Calu3 (cell line): ENCODE data around the gene TRABD2B. TPM values are rescaled to one million over a fixed set of nuclear protein-coding genes. Genes with fewer than 3 reads are reported as not detected.

Experiments used
- BruUV-seq: library from RNA; stranded (reverse); fragments of 400-500 nt; replicated peaks from 2 replicates; lab custom pipeline; 2021; lab: Mats Ljungman, UMichigan
- CTCF ChIA-PET: fragments of 300-600 bp; sonication (Branson Sonifier 250); formaldehyde crosslinking; loops from one replicate; lab custom pipeline; 2022; ENCODE audit warnings: antibody characterized with exemption; lab: Charles Lee
- DNase-seq: peaks from one replicate; pipeline ENCODE4 v3.0.0; 2022
- H3K27ac Mint-ChIP-seq: one replicate; pipeline ENCODE4 v1.8.0; 2022; ENCODE audit warnings: mixed read lengths; ENCODE audit not compliant: unreplicated experiment
- H3K27me3 Mint-ChIP-seq: one replicate; pipeline ENCODE4 v1.8.0; 2022; ENCODE audit warnings: mixed read lengths; ENCODE audit not compliant: unreplicated experiment
- H3K36me3 Mint-ChIP-seq: one replicate; pipeline ENCODE4 v1.8.0; 2022; ENCODE audit warnings: mild to moderate bottlenecking, moderate library complexity, mixed read lengths; ENCODE audit not compliant: insufficient read depth, unreplicated experiment
- H3K4me1 Mint-ChIP-seq: one replicate; pipeline ENCODE4 v1.8.0; 2022; ENCODE audit warnings: mild to moderate bottlenecking, low read depth, mixed read lengths; ENCODE audit not compliant: unreplicated experiment
- H3K4me3 Mint-ChIP-seq: one replicate; pipeline ENCODE4 v1.8.0; 2022; ENCODE audit warnings: mild to moderate bottlenecking, low read depth, moderate library complexity, mixed read lengths; ENCODE audit not compliant: unreplicated experiment
- H3K9me3 Mint-ChIP-seq: one replicate; pipeline ENCODE4 v1.8.0; 2022; ENCODE audit warnings: low read depth, mixed read lengths; ENCODE audit not compliant: unreplicated experiment
- intact Hi-C: fragments of 100-400 bp; cut with micrococcal nuclease; formaldehyde crosslinking; loops from one replicate; pipeline ENCODE4 v1.10.0; 2022; ENCODE audit not compliant: unreplicated experiment
- total RNA-seq: library from RNA; stranded (reverse); gene quantifications from 2 replicates; pipeline ENCODE4 v1.2.3, GENCODE V29; 2022
- TF ChIP-seq, protein P1 (sequence below): fragments of 200-600 bp; IDR thresholded peaks from one replicate; pipeline ENCODE4 v1.8.0; 2022; ENCODE audit warnings: antibody characterized with exemption; ENCODE audit not compliant: unreplicated experiment

TRABD2B gene
- total RNA-seq, 1 experiment from 2014 or later: 0.42 TPM

DNA sequence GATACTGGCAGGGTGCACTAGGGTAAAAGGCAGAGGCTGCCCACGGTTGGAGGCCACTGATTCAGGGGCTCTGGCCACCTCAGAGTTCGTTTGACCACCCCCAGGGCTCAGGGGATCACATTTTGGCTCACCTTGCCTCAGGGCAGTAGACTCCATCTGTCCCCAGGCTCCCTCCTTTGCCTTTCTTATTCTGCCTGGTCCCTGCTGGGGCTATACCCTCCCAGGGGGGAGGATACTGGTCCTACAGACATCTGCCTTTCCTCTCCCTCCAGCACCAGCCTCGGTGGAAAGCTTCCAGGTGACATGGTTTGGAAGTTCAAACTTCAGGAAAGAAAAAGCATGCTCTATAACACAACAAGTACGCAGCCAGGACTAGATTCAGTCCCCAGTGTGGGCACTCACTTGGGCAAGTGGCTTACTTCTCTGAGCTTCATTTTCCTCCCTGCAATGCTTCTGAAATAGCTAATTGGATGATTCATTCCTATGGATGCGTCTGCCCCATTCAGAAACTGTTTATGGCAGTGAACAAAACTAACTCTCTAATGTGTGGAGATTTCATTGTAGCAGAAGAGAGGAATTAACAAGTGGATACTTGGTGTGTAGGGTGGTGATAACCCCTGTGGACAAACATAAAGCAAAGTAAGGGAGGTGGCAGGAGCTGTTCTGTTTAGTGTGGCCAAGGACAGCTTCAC, 154.8 kb downstream of the TRABD2B start:
- H3K27me3 Mint-ChIP-seq: peaks cover 20% of the 10 kb centered on the region
- no peaks in the 10 kb centered on the region for H3K9me3 Mint-ChIP-seq
- no peak overlapping the region for H3K4me3 Mint-ChIP-seq
- no peaks in the 10 kb centered on the region for H3K36me3 Mint-ChIP-seq
- intact Hi-C loops: no loop called here
- no peak for DNase-seq
- H3K27ac Mint-ChIP-seq: no peak overlapping the region
- BruUV-seq: no TSS peak
- TF ChIP-seq, protein P1, sequence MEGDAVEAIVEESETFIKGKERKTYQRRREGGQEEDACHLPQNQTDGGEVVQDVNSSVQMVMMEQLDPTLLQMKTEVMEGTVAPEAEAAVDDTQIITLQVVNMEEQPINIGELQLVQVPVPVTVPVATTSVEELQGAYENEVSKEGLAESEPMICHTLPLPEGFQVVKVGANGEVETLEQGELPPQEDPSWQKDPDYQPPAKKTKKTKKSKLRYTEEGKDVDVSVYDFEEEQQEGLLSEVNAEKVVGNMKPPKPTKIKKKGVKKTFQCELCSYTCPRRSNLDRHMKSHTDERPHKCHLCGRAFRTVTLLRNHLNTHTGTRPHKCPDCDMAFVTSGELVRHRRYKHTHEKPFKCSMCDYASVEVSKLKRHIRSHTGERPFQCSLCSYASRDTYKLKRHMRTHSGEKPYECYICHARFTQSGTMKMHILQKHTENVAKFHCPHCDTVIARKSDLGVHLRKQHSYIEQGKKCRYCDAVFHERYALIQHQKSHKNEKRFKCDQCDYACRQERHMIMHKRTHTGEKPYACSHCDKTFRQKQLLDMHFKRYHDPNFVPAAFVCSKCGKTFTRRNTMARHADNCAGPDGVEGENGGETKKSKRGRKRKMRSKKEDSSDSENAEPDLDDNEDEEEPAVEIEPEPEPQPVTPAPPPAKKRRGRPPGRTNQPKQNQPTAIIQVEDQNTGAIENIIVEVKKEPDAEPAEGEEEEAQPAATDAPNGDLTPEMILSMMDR: no peak
- H3K4me1 Mint-ChIP-seq: no peaks in the 10 kb centered on the region
- CTCF ChIA-PET: interaction anchor here (1.4 kb wide), 1 partner anchor 31 kb away, joined by 3 read pairs; no protein-coding TSS in a partner anchor

DNA sequence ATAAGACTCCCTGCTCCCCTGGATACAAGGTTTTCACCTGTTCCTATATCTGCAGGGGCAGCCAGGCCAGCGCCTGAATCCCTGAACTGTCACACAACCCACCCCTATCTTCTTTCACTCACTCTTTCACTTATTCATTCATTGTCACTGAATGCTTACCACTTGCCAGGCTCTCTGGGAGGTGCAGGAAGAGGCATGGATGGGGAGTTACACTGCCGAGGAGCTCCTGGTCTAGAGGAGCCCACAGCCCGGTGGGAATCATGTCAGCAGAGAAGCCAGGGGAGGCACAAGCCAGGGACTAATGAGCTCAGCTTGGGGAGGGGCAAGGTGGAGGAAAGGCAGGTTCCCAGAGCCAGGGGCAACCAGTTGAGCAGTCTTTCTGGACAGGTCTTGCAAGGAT, 155.8 kb downstream of the TRABD2B start:
- Mint-ChIP-seq H3K9me3 (no peaks in the 10 kb centered on the region), H3K36me3 (no peaks in the 10 kb centered on the region), H3K27me3 (peaks cover 20% of the 10 kb centered on the region), H3K27ac (no peak overlapping the region), H3K4me3 (no peak overlapping the region), H3K4me1 (no peaks in the 10 kb centered on the region)
- no TSS peak for BruUV-seq
- DNase-seq: no peak
- CTCF ChIA-PET: interaction anchor here (1.4 kb wide), 1 partner anchor 32 kb away, joined by 3 read pairs; no protein-coding TSS in a partner anchor
- intact Hi-C loops: no loop called here
- TF ChIP-seq, protein P1: no peak

DNA sequence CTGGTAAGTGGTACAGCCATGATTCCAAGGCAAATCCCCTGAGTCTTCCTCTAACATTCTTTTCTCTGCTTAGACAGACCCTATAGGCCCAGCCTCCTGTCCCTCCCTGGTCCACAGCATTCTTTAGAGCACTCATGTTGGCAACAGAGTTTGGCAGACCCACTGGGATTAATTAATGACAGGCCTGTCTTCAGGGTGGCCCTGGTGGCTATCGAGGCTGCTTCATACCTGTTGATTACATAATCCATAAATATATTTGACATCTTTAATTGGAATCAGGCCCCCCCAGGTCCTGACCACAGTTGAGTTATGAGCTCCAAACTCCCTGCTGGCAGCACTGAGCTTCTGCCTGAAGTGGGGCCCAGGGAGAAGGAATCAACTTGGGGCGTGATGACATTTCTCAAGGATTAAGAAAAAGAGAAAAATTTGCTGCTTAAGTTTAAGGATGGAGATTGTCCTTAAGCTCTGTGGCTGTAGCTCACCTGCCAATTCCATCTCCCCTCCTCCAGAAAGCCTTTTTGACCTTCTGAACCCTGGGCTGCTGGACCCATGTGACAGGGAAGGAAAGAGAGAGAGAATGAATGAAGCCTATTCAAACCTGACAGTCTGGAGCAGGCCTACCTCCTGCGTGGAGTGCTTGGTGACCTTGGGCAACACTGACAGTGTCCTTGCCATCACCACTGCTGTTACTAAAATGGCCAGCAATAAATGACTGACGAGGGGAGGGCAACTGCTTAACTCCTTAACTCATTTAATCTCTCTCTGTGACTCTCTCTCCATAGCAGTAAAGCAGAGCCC, 156.6 kb downstream of the TRABD2B start:
- Mint-ChIP-seq H3K4me1 (no peaks in the 10 kb centered on the region), H3K9me3 (peaks cover 2% of the 10 kb centered on the region), H3K36me3 (no peaks in the 10 kb centered on the region), H3K27ac (no peak overlapping the region), H3K27me3 (peaks cover 20% of the 10 kb centered on the region), H3K4me3 (no peak overlapping the region)
- TF ChIP-seq, protein P1: no peak
- no peak for DNase-seq
- intact Hi-C loops: no loop called here
- no TSS peak for BruUV-seq
- CTCF ChIA-PET: no interaction called here

DNA sequence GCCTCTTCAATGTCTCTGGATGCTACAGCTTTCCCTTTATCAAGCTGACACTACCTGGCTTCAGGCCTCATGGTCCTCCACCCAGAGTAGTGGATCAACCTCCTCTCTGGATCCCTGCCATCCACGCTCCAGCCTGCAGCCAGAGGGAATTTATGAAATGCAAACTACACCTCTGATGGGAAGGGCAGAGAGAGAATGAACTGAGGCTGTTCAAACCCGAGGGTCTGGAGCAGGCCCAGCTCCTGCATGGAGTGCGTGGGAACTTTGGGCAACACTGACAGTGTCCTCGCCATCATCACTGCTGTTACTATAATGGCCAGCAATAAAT, 157.8 kb downstream of the TRABD2B start:
- Mint-ChIP-seq H3K27ac (no peak overlapping the region), H3K4me1 (no peaks in the 10 kb centered on the region), H3K36me3 (no peaks in the 10 kb centered on the region), H3K9me3 (peaks cover 3% of the 10 kb centered on the region), H3K4me3 (no peak overlapping the region), H3K27me3 (peaks cover 20% of the 10 kb centered on the region)
- TF ChIP-seq, protein P1: no peak
- CTCF ChIA-PET: interaction anchor here (0.6 kb wide), 1 partner anchor 162 kb away, joined by 4 read pairs; no protein-coding TSS in a partner anchor
- intact Hi-C loops: no loop called here
- no TSS peak for BruUV-seq
- DNase-seq: no peak
